GM12878 (cell line): ENCODE measurements around the gene GINS2. TPM values are rescaled to one million over a fixed set of nuclear protein-coding genes. Genes with fewer than 3 reads are reported as not detected.

Source experiments
- ATAC-seq: fragments of 200-7000 bp; cut with Tn5 transposase; 3 replicates; pipeline ENCODE4 v1.9.1; 2020; ENCODE audit warnings: mild to moderate bottlenecking, moderate library complexity
- BruUV-seq: library from RNA; stranded (reverse); fragments of 400-500 nt; replicated peaks from 2 replicates; lab custom pipeline; 2021; lab: Mats Ljungman, UMichigan
- CTCF ChIA-PET: fragments of 300-600 bp; sonication (Branson Sonifier 250); formaldehyde crosslinking; extraction: SDS; loops from one replicate; lab custom pipeline; 2021; ENCODE audit warnings: inconsistent platforms; lab: Yijun Ruan, JAX
- POLR2A ChIA-PET: fragments of 350-600 bp; formaldehyde crosslinking; extraction: SDS; loops from one replicate; lab custom pipeline; 2021; ENCODE audit warnings: inconsistent platforms; lab: Charles Lee
- RAD21 ChIA-PET: fragments of 300-600 bp; sonication (Branson Sonifier 250); formaldehyde crosslinking; loops from one replicate; lab custom pipeline; 2023; ENCODE audit warnings: antibody characterized with exemption; ENCODE audit not compliant: unreplicated experiment; lab: Charles Lee
- SMC1A ChIA-PET: fragments of 300-600 bp; sonication (Branson Sonifier 250); formaldehyde crosslinking; loops from one replicate; lab custom pipeline; 2023; ENCODE audit not compliant: unreplicated experiment, uncharacterized antibody; lab: Charles Lee
- DNase-seq: peaks from one replicate; pipeline ENCODE4 v3.0.0-alpha.2; 2011; ENCODE audit warnings: low read depth, low spot score
- FAIRE-seq: peaks from 3 replicates; lab custom pipeline; 2011; peaks lifted over from hg19 to GRCh38; lab: Jason Lieb, UNC
- H2AFZ ChIP-seq: 2 replicates; pipeline ENCODE4 v1.6.0; 2011; ENCODE audit warnings: low read depth, low read length, control low read depth; ENCODE audit not compliant: control insufficient read depth
- H3K27ac ChIP-seq: 2 replicates; pipeline ENCODE4 v1.5.1; 2011; ENCODE audit warnings: control low read depth; ENCODE audit not compliant: control insufficient read depth, insufficient read depth
- H3K27me3 ChIP-seq, 2 experiments: replicated peaks in 1 of 2; 2 replicates each; pipeline versions ENCODE4 v1.6.0 to v1.6.1; 2011; ENCODE audit warnings: low read length in 1 of 2; ENCODE audit not compliant: control insufficient read depth in 2 of 2, insufficient read depth in 2 of 2
- H3K36me3 ChIP-seq, 2 experiments: 2 replicates each; pipeline ENCODE4 v1.5.1; 2011; ENCODE audit warnings: low read length in 1 of 2; ENCODE audit not compliant: control insufficient read depth in 2 of 2, insufficient read depth in 2 of 2
- H3K4me1 ChIP-seq: 2 replicates; pipeline ENCODE4 v1.6.1; 2011; ENCODE audit warnings: mild to moderate bottlenecking, low read length, moderate library complexity, mixed read lengths; ENCODE audit not compliant: control insufficient read depth, insufficient read depth
- H3K4me2 ChIP-seq: 2 replicates; pipeline ENCODE4 v1.6.0; 2011; ENCODE audit warnings: control low read depth; ENCODE audit not compliant: control insufficient read depth, insufficient read depth
- H3K4me3 ChIP-seq: fragments of 200-600 bp; sonication (generic); 2 replicates; pipeline ENCODE4 v1.5.1; 2016
- H3K79me2 ChIP-seq: 2 replicates; pipeline ENCODE4 v1.6.0; 2011; ENCODE audit warnings: low read length; ENCODE audit not compliant: control insufficient read depth, insufficient read depth
- H3K9ac ChIP-seq: 2 replicates; pipeline ENCODE4 v1.8.0; 2011; ENCODE audit warnings: low read length, control low read depth, mixed read lengths; ENCODE audit not compliant: control insufficient read depth, insufficient read depth
- H3K9me3 ChIP-seq: replicated peaks from 3 replicates; pipeline ENCODE4 v1.5.1; 2011; ENCODE audit warnings: mild to moderate bottlenecking, low read length; ENCODE audit not compliant: control insufficient read depth, insufficient read depth
- H4K20me1 ChIP-seq: 2 replicates; pipeline ENCODE4 v1.6.0; 2011; ENCODE audit not compliant: control insufficient read depth, insufficient read depth
- CBFB ChIP-seq: IDR thresholded peaks from 2 replicates; pipeline ENCODE4 v1.6.1; 2016; ENCODE audit warnings: antibody characterized with exemption, low read depth
- HDAC2 ChIP-seq: fragments of 200-600 bp; sonication (generic); IDR thresholded peaks from 2 replicates; pipeline ENCODE4 v1.6.1; 2017
- POLR2A ChIP-seq: IDR thresholded peaks from 2 replicates; pipeline ENCODE4 v1.6.1; 2011; ENCODE audit warnings: low read depth, mild to moderate bottlenecking, low read length
- POLR2AphosphoS5 ChIP-seq: IDR thresholded peaks from 2 replicates; pipeline ENCODE4 v1.6.1; 2011; ENCODE audit warnings: mild to moderate bottlenecking, low read length, inconsistent platforms
- REST ChIP-seq: IDR thresholded peaks from 2 replicates; pipeline ENCODE4 v1.6.1; 2012; ENCODE audit warnings: mild to moderate bottlenecking, low read depth, low read length
- whole genome bisulfite sequencing: methylation state at CpG from one replicate; pipeline ENCODE4 v1.1.6; 2016; ENCODE audit warnings: low lambda C conversion rate; ENCODE audit not compliant: insufficient replicate concordance, insufficient coverage; ENCODE audit errors: missing lambda C conversion rate; 5-methylcytosine and 5-hydroxymethylcytosine counted together
- in situ Hi-C: fragments of 300-500 bp; cut with MboI; formaldehyde crosslinking; loops from 9 replicates; pipeline ENCODE4 v1.14.3; 2018; ENCODE audit warnings: mixed read lengths
- intact Hi-C: fragments of 100-400 bp; cut with micrococcal nuclease; formaldehyde crosslinking; loops from one replicate; pipeline ENCODE4 v1.14.2; 2022; ENCODE audit not compliant: unreplicated experiment
- polyA plus RNA-seq, 11 experiments: library from polyadenylated mRNA; depleted of rRNA in 4 of 11; unstranded in 6 of 11; stranded (reverse) in 5 of 11; fragments of >200 nt; fragmentation: Nextera tagmentation in 4 of 11; fragmentation: Illumina TruSeq in 1 of 11; extraction: Ambion mirVana in 4 of 11; extraction: Trizol in 1 of 11; gene quantifications; 1 replicate in 1 of 11; 2 replicates in 10 of 11; pipeline versions ENCODE4 v1.2.1 to v1.2.3, GENCODE V29; 2011 to 2016; ENCODE audit warnings: inconsistent platforms in 2 of 11, missing spikeins in 2 of 11, low read depth in 1 of 11
- total RNA-seq, 4 experiments: library from RNA; depleted of rRNA in 3 of 4; stranded (reverse); fragments of >200 nt in 3 of 4; fragmentation: Illumina TruSeq in 1 of 4; extraction: Trizol in 1 of 4; gene quantifications; 2 replicates each; pipeline versions ENCODE4 v1.2.1 to v1.2.3, GENCODE V29; 2013 to 2021

GINS2 gene
- total and polyA plus RNA-seq, 10 of the 15 experiments (the other 5 are each of a cell fraction or from before 2014, with no cell fraction given): 42.7 to 90.8 (median 57.0) TPM

GRCh38 chr16:85635545-85636140 lies 53.1 kb downstream of the GINS2 start (continued):
- no peak for TF ChIP-seq REST
- no peak for TF ChIP-seq POLR2AphosphoS5
- no peak for TF ChIP-seq HDAC2

GRCh38 chr16:85634747-85635544 lies 53.8 kb downstream of the GINS2 start:
- FAIRE-seq (no peak), ATAC-seq (no peak)
- intact Hi-C loops: no loop called here
- WGBS: 78% methylated on average over 24 of the region's 24 CpGs
- peak; percentile 42; the same call in 1 of the 2 replicates for TF ChIP-seq POLR2A
- TF ChIP-seq CBFB: no peak
- TF ChIP-seq, all 136 proteins: peak for 1
- ChIA-PET SMC1A (no interaction called here), CTCF (interaction anchor here (0.6 to 1.3 kb wide), 2 partner anchors 41 to 1081 kb away, joined by 3 read pairs; no protein-coding TSS in a partner anchor), POLR2A (no interaction called here), RAD21 (no interaction called here)
- Histone ChIP-seq H3K9me3 (peaks cover 2% of the 10 kb centered on the region; the same call in 1 of the 3 replicates), H3K4me1 (no peaks in the 10 kb centered on the region), H4K20me1 (peaks cover 8% of the 10 kb centered on the region; the same call in 1 of the 2 replicates), H3K4me3 (no peak overlapping the region), H3K27ac (no peak overlapping the region), H3K36me3 (peaks cover 4 to 41% of the 10 kb centered on the region in 2 experiments; a peak in 2 of 4 replicates), H3K9ac (no peak overlapping the region), H2AFZ (no peak overlapping the region), H3K79me2 (peaks cover 12% of the 10 kb centered on the region), H3K27me3 (no peaks in the 10 kb centered on the region), H3K4me2 (no peak overlapping the region)
- BruUV-seq: no TSS peak
- in situ Hi-C loops: no loop called here
- DNase-seq: no peak
